Activated CD4-positive, alpha-beta T cell treated with anti-CD3 and anti-CD28 coated beads, Interleukin-10, Interleukin-2, amounts not matched to agents 100 ng/mL and 50 ng/mL, durations not matched to agents 16 hours and 8 hours (primary cell): ENCODE data around the gene STRBP.
"Not testable (repeated sequence)": the region's sequence is repeated elsewhere in the genome, so short reads cannot be mapped to it uniquely, and the experiment has no call there.

Experiments used
- DNase-seq: peaks from one replicate; pipeline ENCODE4 v3.0.0-alpha.2; 2020

STRBP gene

GRCh38 chr9:123186029-123186428 is 82.4 kb downstream of the STRBP start:
- DNase-seq = not testable (repeated sequence)

DNA sequence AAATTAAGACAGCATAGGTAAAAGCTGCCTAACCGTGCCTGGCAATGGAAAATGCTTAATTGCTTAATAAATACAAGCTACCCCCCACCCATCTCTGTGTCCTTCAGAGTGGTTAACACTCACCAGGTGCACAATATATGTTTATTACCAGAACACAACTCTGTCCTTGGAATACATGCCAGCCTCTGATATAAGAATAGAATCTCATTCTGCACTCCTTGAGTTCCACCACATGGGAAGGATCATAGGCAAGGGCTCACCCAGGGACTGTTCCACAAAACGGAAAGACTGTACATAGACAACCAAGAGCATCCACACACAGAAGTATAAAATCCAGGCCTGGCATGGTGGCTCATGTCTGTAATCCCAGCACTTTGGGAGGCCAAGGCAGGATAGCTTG is 91.4 kb downstream of the STRBP start:
- DNase-seq = no peak

- DNase-seq = no peak
Observed at GRCh38 chr9:123175854-123176629, 92.3 kb downstream of the STRBP start.

DNA sequence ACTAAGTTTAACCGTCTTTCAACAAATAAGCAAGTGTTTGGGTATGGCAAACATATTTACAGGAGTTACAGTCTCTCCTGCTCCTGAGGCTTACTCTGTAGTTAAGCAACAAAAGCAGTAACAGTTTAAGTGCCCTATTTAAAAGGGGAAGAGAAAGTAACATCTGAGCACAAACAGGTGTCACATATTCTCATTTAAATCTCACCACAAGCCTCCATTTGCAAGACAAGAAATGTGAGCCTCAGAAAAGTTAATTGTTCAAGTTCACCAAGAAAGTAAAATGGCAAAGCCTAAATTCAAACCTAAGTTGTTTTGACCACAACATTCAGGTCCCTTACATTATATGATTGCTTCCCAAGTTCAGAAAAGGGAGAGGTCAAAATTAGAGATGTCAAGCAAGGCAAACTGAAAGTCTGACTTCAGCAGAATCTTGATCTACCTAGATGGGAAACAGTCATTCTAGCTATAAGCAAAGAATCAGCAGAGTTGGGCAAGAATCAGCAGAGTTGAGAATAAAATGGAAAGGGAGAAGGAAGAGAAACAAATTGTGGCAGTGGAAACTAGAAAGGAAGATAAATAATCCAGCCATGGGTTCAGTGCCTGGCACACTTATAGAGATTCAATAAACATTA is 93.4 kb downstream of the STRBP start:
- no peak for DNase-seq

- no peak for DNase-seq
Observed at GRCh38 chr9:123174079-123174478, 94.3 kb downstream of the STRBP start.

GRCh38 chr9:123169926-123170325 is 98.5 kb downstream of the STRBP start:
- no peak for DNase-seq

GRCh38 chr9:123168586-123168985 is 99.8 kb downstream of the STRBP start:
- DNase-seq = no peak

DNA sequence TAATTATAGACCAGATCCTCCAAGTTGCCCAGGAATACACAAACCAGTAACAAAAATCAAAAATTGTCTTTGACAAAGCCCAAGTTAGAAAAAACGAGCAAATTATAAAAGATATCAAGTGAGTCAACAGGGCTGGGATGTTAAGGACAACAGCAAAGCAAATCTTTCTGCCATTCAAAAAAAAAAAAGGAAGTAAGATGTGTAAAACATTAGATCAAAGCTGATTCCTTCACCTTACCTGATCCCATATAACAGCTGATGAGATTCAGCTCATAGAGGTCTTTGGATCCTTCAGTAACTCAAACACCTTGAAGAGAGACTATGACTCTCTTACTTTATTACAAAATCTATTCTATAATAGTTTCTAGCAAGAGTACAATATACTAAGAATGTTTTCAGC is 100.9 kb downstream of the STRBP start:
- DNase-seq = no peak

- DNase-seq = no peak
Observed at GRCh38 chr9:123165813-123166212, 102.6 kb downstream of the STRBP start.

DNA sequence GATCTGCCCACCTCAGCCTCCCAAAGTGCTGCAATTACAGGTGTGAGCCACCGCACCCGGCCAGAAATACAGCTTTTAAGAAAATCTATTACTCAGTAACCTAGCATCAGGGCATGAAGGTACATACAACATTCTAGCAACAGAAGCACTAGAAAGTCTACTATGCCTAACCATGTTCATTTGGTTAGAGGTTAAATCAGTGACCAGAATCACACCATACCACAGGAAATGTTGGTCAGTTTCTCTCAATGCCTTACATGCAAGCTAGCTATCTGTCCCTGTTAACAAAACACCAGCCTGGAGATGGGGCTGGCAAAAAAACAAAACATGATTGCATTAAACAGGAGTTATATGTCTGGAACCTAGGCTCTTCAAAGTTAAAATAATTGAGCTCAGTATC is 104.1 kb downstream of the STRBP start:
- DNase-seq = no peak

DNA sequence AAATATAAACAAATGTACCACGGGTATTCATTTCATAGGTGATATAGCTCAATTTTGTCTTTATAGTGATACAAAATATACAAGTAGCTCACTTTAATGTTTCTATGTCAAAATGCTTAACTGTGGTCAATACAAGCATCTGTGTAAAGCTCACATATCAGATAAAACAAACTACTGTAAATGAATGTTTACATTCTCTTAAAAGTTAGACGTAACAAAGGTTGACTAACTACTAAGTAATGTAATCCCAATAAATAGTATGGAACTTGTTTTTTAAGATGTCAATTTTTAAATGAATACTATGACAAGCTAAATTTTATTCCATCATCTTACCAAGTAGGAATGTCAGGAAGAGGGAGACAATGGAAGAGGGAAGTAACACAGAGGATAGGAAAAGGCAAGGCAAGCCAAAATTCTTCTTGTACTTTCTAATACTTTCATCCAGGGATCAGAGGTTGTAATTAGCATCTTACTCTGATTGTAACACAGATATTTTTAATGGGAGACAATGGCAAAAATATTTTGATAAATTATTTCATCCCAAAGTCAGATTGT is 105.5 kb downstream of the STRBP start:
- DNase-seq = no peak

- no peak for DNase-seq
Observed at GRCh38 chr9:123162360-123162759, 106.0 kb downstream of the STRBP start.

- no peak for DNase-seq
Observed at GRCh38 chr9:123157221-123157620, 111.2 kb downstream of the STRBP start.

- DNase-seq = no peak
Observed at GRCh38 chr9:123150708-123151503, 117.5 kb downstream of the STRBP start.

DNA sequence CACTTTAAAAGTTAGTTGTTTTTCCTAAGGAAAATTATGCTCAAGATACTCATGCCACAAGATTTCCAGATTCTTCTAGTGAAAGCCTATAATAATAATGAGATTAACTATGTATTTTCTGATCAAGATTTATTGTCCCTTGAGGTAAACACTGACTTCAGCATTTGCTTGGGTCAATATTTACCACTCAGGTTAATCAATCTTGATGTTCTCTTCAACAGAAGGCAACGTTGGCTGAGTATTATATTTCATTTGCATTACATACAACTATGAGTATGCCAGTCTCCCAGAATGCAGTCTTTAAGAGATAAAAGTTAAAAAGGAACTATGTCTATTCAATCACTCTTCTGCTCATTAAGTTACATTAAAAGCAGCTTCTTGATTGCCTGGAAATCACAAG is 119.3 kb downstream of the STRBP start:
- DNase-seq = no peak

DNA sequence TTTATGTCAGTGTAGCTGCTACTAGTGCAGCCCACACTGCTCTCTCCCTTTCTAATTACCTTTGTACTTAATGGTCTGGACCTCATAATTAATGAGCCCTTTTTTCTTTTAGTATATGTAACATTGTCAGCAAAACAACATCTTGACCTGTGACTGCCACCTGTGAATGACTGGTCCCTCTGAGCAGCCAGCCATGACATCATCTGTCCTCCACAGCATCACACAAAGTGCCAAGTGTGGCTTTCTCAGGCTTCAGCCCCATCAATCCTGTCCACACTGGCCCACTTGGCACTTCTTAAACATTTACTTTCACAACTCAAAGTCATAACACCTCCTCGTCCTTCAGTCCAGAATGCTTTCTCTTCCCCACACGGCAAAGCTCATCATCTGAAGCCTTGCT is 130.2 kb downstream of the STRBP start:
- no peak for DNase-seq

GRCh38 chr9:123135430-123135829 is 133.0 kb downstream of the STRBP start:
- DNase-seq = no peak

GRCh38 chr9:123132696-123133095 is 135.7 kb downstream of the STRBP start:
- DNase-seq = no peak

DNA sequence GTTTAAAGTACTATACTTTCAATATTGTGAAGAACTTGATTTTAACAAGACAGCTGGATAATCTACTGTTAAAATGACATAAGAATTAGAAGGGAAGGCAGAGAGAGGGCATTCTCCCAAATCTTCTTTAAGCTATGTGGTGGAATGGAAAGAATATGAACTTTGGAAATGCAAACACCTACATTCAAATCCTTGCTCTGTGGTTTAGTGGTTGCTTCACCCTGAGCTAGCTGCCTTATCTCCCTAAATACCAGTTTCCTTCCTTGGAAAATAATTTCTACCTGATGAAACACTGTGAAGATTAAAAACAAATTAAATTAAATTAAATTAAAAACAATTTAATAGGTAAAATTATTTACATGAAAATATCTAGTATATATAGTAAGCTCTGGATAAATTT is 136.4 kb downstream of the STRBP start:
- no peak for DNase-seq

DNA sequence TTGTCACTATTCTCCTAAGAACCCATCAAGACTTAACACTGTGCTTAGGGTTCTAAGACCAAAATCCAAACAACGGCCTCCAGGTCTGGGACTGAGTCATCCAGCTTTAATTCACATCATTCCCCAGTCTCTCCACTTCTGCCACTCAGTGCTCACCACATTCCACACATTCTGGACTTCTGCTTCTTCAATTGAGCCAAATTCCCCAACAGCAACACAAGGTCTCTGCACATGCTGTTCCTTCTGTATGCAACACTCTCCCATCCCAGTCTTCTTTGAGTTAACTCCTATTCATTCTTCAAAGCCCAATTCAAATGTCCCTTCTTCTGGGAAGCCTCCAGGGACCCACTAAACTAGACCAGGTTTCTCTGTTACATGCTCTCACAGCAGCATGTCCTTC is 137.1 kb downstream of the STRBP start:
- no peak for DNase-seq

GRCh38 chr9:123129423-123129822 is 139.0 kb downstream of the STRBP start:
- DNase-seq = no peak

- no peak for DNase-seq
Observed at GRCh38 chr9:123128591-123128990, 139.8 kb downstream of the STRBP start.

- no peak for DNase-seq
Observed at GRCh38 chr9:123127512-123128075, 140.8 kb downstream of the STRBP start.
